A673 (cell line): ENCODE results near the gene COL4A2. TPM values are rescaled to one million over a fixed set of nuclear protein-coding genes. Genes with fewer than 3 reads are reported as not detected.

Source experiments
- BruUV-seq: library from RNA; stranded (reverse); fragments of 400-500 nt; replicated peaks from 2 replicates; lab custom pipeline; 2021; lab: Mats Ljungman, UMichigan
- CTCF ChIA-PET: fragments of 300-600 bp; sonication (Branson Sonifier 250); formaldehyde crosslinking; loops from one replicate; lab custom pipeline; 2022; ENCODE audit warnings: antibody characterized with exemption; lab: Charles Lee
- POLR2A ChIA-PET: fragments of 300-600 bp; sonication (Branson Sonifier 250); formaldehyde crosslinking; loops from one replicate; lab custom pipeline; 2022; ENCODE audit warnings: antibody characterized with exemption; ENCODE audit not compliant: low non-redundant PET; lab: Charles Lee
- DNase-seq: peaks from one replicate; pipeline ENCODE4 v3.0.0-alpha.2; 2015; ENCODE audit warnings: low spot score
- H3K27ac ChIP-seq: fragments of 200-600 bp; sonication (generic); 2 replicates; pipeline ENCODE4 v1.5.1; 2016; ENCODE audit warnings: mixed run types, low read depth, mild to moderate bottlenecking, mixed read lengths, antibody characterized with exemption, low read length; ENCODE audit not compliant: poor library complexity, severe bottlenecking
- H3K27me3 ChIP-seq: fragments of 200-600 bp; sonication (generic); replicated peaks from 2 replicates; pipeline ENCODE4 v1.6.1; 2017; ENCODE audit warnings: mixed run types, low read depth, mild to moderate bottlenecking, mixed read lengths, antibody characterized with exemption, low read length; ENCODE audit not compliant: insufficient read depth, poor library complexity
- H3K36me3 ChIP-seq: fragments of 200-600 bp; sonication (generic); 2 replicates; pipeline ENCODE4 v1.6.1; 2016; ENCODE audit warnings: mixed run types, mild to moderate bottlenecking, mixed read lengths, antibody characterized with exemption, low read length; ENCODE audit not compliant: insufficient read depth, poor library complexity, severe bottlenecking
- H3K4me1 ChIP-seq: fragments of 200-600 bp; sonication (generic); 2 replicates; pipeline ENCODE4 v1.6.1; 2017; ENCODE audit warnings: mixed run types, mild to moderate bottlenecking, mixed read lengths, antibody characterized with exemption, low read length; ENCODE audit not compliant: insufficient read depth, poor library complexity, severe bottlenecking
- H3K4me3 ChIP-seq: fragments of 200-600 bp; sonication (generic); 2 replicates; pipeline ENCODE4 v1.5.1; 2016; ENCODE audit warnings: low read depth, mixed run types, mild to moderate bottlenecking, mixed read lengths, low read length; ENCODE audit not compliant: poor library complexity, severe bottlenecking
- H3K9me3 ChIP-seq: fragments of 200-600 bp; sonication (generic); 2 replicates; pipeline ENCODE4 v1.6.1; 2016; ENCODE audit warnings: mixed run types, low read depth, mild to moderate bottlenecking, mixed read lengths, antibody characterized with exemption, low read length; ENCODE audit not compliant: poor library complexity, severe bottlenecking
- CTCF ChIP-seq: fragments of 300-800, 200-600 bp; sonication (generic); conservative IDR thresholded peaks from 2 replicates; pipeline ENCODE4 v1.5.1; 2017; ENCODE audit warnings: low read depth, mild to moderate bottlenecking, antibody characterized with exemption, low read length, moderate library complexity, mixed read lengths
- EZH2 ChIP-seq: fragments of 200-600 bp; sonication (generic); IDR thresholded peaks from 2 replicates; pipeline ENCODE4 v1.6.1; 2017; ENCODE audit warnings: borderline replicate concordance, low read depth, mild to moderate bottlenecking, mixed read lengths, antibody characterized with exemption, low read length; ENCODE audit not compliant: poor library complexity, severe bottlenecking
- intact Hi-C: fragments of 100-400 bp; cut with micrococcal nuclease; formaldehyde crosslinking; loops from one replicate; pipeline ENCODE4 v1.10.0; 2022; ENCODE audit not compliant: unreplicated experiment
- total RNA-seq: library from RNA; stranded (reverse); gene quantifications from 2 replicates; pipeline ENCODE4 v1.2.3, GENCODE V29; 2021

COL4A2 gene
- total RNA-seq, 1 experiment from 2014 or later: 184 TPM

DNA sequence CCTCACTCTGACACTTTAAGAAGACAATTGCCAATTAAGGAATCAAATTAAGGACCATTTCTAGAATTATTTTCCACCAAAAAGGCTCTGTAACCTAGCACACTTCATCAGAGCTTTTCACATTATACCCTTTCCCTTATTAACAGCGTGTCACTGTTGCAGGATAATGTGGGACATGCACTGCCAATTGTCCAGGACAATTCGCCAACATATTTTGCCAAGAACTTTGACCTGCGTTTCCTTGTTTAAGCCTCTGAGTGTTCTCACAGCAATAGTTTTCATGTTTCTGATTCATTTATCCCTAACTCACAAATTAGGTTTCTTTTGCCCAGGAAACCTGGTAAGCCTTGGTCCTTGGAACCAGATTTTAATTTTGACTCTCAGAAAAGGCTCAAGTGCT, 13.4 kb upstream of the COL4A2 start:
- H3K36me3 ChIP-seq: no peaks in the 10 kb centered on the region
- TF ChIP-seq CTCF (no peak), EZH2 (no peak)
- no peak for DNase-seq
- no peak overlapping the region for H3K4me3 ChIP-seq
- POLR2A ChIA-PET: no interaction called here
- H3K27ac ChIP-seq: no peak overlapping the region
- BruUV-seq: no TSS peak
- no peaks in the 10 kb centered on the region for H3K9me3 ChIP-seq
- intact Hi-C loops: no loop called here
- no peaks in the 10 kb centered on the region for H3K27me3 ChIP-seq
- H3K4me1 ChIP-seq: no peaks in the 10 kb centered on the region
- CTCF ChIA-PET: no interaction called here

GRCh38 chr13:110294146-110294545, 12.9 kb upstream of the COL4A2 start:
- BruUV-seq: no TSS peak
- no peaks in the 10 kb centered on the region for H3K4me1 ChIP-seq
- H3K27ac ChIP-seq: no peak overlapping the region
- CTCF ChIA-PET: no interaction called here
- TF ChIP-seq EZH2: no peak
- TF ChIP-seq CTCF: no peak
- no peak overlapping the region for H3K4me3 ChIP-seq
- H3K9me3 ChIP-seq: no peaks in the 10 kb centered on the region
- intact Hi-C loops: no loop called here
- H3K36me3 ChIP-seq: no peaks in the 10 kb centered on the region
- POLR2A ChIA-PET: no interaction called here
- DNase-seq: no peak
- no peaks in the 10 kb centered on the region for H3K27me3 ChIP-seq

GRCh38 chr13:110294622-110295021, 12.5 kb upstream of the COL4A2 start:
- DNase-seq: no peak
- ChIA-PET CTCF (no interaction called here), POLR2A (no interaction called here)

More at GRCh38 chr13:110294622-110295021, 12.5 kb upstream of the COL4A2 start:
- H3K36me3 ChIP-seq: no peaks in the 10 kb centered on the region
- intact Hi-C loops: no loop called here
- H3K27ac ChIP-seq: no peak overlapping the region
- BruUV-seq: no TSS peak
- no peaks in the 10 kb centered on the region for H3K9me3 ChIP-seq
- H3K27me3 ChIP-seq: no peaks in the 10 kb centered on the region
- no peak overlapping the region for H3K4me3 ChIP-seq
- no peak for TF ChIP-seq EZH2
- no peak for TF ChIP-seq CTCF
- H3K4me1 ChIP-seq: no peaks in the 10 kb centered on the region
